HFF-Myc (cell line): ENCODE measurements around the gene CRYBG2.

ENCODE experiments used
- DNase-seq: peaks from one replicate; pipeline ENCODE4 v3.0.0-alpha.2; 2011; ENCODE audit warnings: low read depth; ENCODE audit errors: extremely low read depth
- H3K4me3 ChIP-seq: replicated peaks from 2 replicates; pipeline ENCODE4 v1.5.1; 2011; ENCODE audit warnings: low read depth, mild to moderate bottlenecking, control low read depth, low read length
- CTCF ChIP-seq: IDR thresholded peaks from 2 replicates; pipeline ENCODE4 v1.5.1; 2012; ENCODE audit warnings: mild to moderate bottlenecking, low read depth, low read length, control low read depth; ENCODE audit errors: missing control alignments

CRYBG2 gene

GRCh38 chr1:26354972-26355371, 1.0 kb upstream of the CRYBG2 start:
- H3K4me3 ChIP-seq: no peak overlapping the region
- no peak for TF ChIP-seq CTCF
- no peak for DNase-seq

GRCh38 chr1:26353210-26353859, 595 bp downstream of the CRYBG2 start:
- no peak for TF ChIP-seq CTCF
- H3K4me3 ChIP-seq: no peak overlapping the region
- no peak for DNase-seq

- no peak for TF ChIP-seq CTCF
- no peak for DNase-seq
- no peak overlapping the region for H3K4me3 ChIP-seq
Measured at GRCh38 chr1:26352338-26352679, 1.6 kb downstream of the CRYBG2 start.

GRCh38 chr1:26351590-26352337, 2.2 kb downstream of the CRYBG2 start:
- H3K4me3 ChIP-seq: no peak overlapping the region
- DNase-seq: no peak
- TF ChIP-seq CTCF: no peak

GRCh38 chr1:26350701-26351589, 3.0 kb downstream of the CRYBG2 start:
- TF ChIP-seq CTCF: no peak
- no peak overlapping the region for H3K4me3 ChIP-seq
- no peak for DNase-seq

GRCh38 chr1:26350343-26350700, 3.6 kb downstream of the CRYBG2 start:
- no peak for TF ChIP-seq CTCF
- no peak for DNase-seq
- no peak overlapping the region for H3K4me3 ChIP-seq
